ENCODE results near the gene ACACB. TPM values are rescaled to one million over a fixed set of nuclear protein-coding genes. Genes with fewer than 3 reads are reported as not detected.

The ACACB gene
- total RNA-seq, 1 donor from 2014 or later, result 1.7 TPM

DNA sequence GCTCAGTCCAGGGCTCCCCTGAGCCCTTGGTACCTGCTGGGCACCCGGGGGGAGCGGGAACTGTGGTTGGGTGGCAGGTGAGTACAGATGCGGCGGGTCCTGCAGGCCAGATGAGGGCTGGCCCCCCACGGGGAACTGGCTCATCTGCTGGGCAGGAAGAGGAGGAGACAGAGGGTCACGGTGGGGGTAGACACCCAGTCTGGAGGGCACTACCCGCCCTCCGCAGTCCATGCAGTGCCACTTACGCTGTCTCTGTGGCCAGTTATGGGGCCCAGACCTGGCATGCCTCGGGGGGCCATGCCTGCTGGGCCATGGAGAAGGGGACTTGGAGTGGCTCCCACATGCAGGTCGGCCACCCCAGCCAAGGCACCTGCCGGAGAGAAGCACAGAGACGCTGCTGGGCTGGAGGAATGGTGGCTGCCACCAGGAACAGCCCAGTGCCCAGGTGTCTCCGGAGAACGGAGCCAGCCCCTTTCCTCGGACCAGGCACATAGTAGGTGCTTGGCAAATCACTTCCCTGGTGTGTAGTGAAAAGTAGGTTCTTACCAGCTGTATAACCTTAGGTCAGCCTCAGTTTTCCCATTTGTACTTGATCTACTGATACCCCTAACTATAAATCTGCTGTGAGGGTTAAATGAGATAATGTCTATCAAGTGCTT is 171.6 kb downstream of the ACACB start:
- no peaks in the 10 kb centered on the region for H3K36me3 Mint-ChIP-seq (ENCODE audit: low read depth, unreplicated experiment)
- no peak overlapping the region for H3K27ac Mint-ChIP-seq (ENCODE audit: unreplicated experiment)
- no peaks in the 10 kb centered on the region for H3K9me3 Mint-ChIP-seq (ENCODE audit: unreplicated experiment)
- no peak overlapping the region for H3K4me3 Mint-ChIP-seq (ENCODE audit: unreplicated experiment)
- peaks cover 10% of the 10 kb centered on the region for H3K27me3 Mint-ChIP-seq (ENCODE audit: unreplicated experiment)
- TF ChIP-seq CTCF (IDR thresholded peaks at IDR 0.05; ENCODE audit: unreplicated experiment), result no peak
- no peaks in the 10 kb centered on the region for H3K4me1 Mint-ChIP-seq (ENCODE audit: unreplicated experiment)
- DNase-seq (ENCODE audit: low spot score), result no peak

- H3K4me3 Mint-ChIP-seq (ENCODE audit: unreplicated experiment), result no peak overlapping the region
- TF ChIP-seq CTCF (IDR thresholded peaks at IDR 0.05; ENCODE audit: unreplicated experiment), result no peak
- no peaks in the 10 kb centered on the region for H3K4me1 Mint-ChIP-seq (ENCODE audit: unreplicated experiment)
Observed at GRCh38 chr12:109288571-109288970, 172.2 kb downstream of the ACACB start.

DNA sequence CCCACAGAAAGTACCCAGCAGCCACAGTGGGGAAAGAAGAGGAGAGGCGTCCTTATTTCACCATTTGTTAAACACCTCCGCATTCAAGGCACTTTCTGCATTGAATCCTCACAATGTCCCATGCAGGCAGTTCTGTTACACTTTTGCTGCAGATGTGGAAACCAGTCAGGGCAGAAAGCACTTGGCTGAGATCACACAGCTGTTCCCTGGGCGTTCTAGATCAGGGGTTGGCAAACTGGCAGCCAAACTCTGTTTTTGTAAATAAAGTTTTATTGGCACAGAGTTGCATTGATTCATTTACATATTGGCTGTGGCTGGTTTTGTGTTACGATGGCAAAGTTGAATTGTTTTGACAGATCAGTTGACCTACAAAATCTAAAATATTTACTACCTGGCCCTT is 172.6 kb downstream of the ACACB start:
- DNase-seq (ENCODE audit: low spot score), result no peak
- TF ChIP-seq CTCF (IDR thresholded peaks at IDR 0.05; ENCODE audit: unreplicated experiment), result no peak
- no peak overlapping the region for H3K4me3 Mint-ChIP-seq (ENCODE audit: unreplicated experiment)
- H3K27ac Mint-ChIP-seq (ENCODE audit: unreplicated experiment), result no peak overlapping the region
- H3K9me3 Mint-ChIP-seq (ENCODE audit: unreplicated experiment), result no peaks in the 10 kb centered on the region
- peaks cover 10% of the 10 kb centered on the region for H3K27me3 Mint-ChIP-seq (ENCODE audit: unreplicated experiment)
- no peaks in the 10 kb centered on the region for H3K4me1 Mint-ChIP-seq (ENCODE audit: unreplicated experiment)
- no peaks in the 10 kb centered on the region for H3K36me3 Mint-ChIP-seq (ENCODE audit: low read depth, unreplicated experiment)

More at GRCh38 chr12:109288571-109288970, 172.2 kb downstream of the ACACB start:
- Mint-ChIP-seq H3K9me3 (ENCODE audit: unreplicated experiment) (no peaks in the 10 kb centered on the region), H3K27ac (ENCODE audit: unreplicated experiment) (no peak overlapping the region), H3K27me3 (ENCODE audit: unreplicated experiment) (peaks cover 10% of the 10 kb centered on the region), H3K36me3 (ENCODE audit: low read depth, unreplicated experiment) (no peaks in the 10 kb centered on the region)
- no peak for DNase-seq (ENCODE audit: low spot score)

DNA sequence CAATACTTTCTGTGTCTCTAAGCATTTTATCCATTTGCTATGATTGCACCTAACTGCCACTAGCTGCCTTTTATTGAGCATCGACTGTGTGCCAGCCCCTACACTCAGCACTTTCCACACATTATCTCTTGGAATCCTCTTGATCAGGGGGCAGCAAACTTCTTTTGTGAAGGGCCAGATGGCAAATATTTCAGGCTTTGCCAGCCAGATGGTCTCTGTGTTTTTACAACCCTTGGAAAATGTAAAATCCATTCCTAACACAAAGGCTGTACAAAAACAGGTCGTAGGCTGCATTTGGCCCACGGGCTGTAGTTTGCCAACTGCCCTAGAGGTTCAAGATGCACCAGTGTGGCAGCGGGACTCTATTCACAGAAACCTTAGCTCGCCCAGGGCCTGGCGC is 173.2 kb downstream of the ACACB start:
- no peak for TF ChIP-seq CTCF (IDR thresholded peaks at IDR 0.05; ENCODE audit: unreplicated experiment)
- Mint-ChIP-seq H3K36me3 (ENCODE audit: low read depth, unreplicated experiment) (no peaks in the 10 kb centered on the region), H3K9me3 (ENCODE audit: unreplicated experiment) (no peaks in the 10 kb centered on the region), H3K4me3 (ENCODE audit: unreplicated experiment) (no peak overlapping the region), H3K27me3 (ENCODE audit: unreplicated experiment) (peaks cover 7% of the 10 kb centered on the region), H3K27ac (ENCODE audit: unreplicated experiment) (no peak overlapping the region), H3K4me1 (ENCODE audit: unreplicated experiment) (no peaks in the 10 kb centered on the region)
- no peak for DNase-seq (ENCODE audit: low spot score)

- Mint-ChIP-seq H3K4me3 (ENCODE audit: unreplicated experiment) (no peak overlapping the region), H3K36me3 (ENCODE audit: low read depth, unreplicated experiment) (no peaks in the 10 kb centered on the region), H3K4me1 (ENCODE audit: unreplicated experiment) (no peaks in the 10 kb centered on the region), H3K27me3 (ENCODE audit: unreplicated experiment) (peaks cover 5% of the 10 kb centered on the region), H3K9me3 (ENCODE audit: unreplicated experiment) (no peaks in the 10 kb centered on the region), H3K27ac (ENCODE audit: unreplicated experiment) (no peak overlapping the region)
- DNase-seq (ENCODE audit: low spot score), result no peak
- no peak for TF ChIP-seq CTCF (IDR thresholded peaks at IDR 0.05; ENCODE audit: unreplicated experiment)
Observed at GRCh38 chr12:109290061-109290460, 173.7 kb downstream of the ACACB start.
